Measurements from ENCODE around the gene GAREM2.

DNA sequence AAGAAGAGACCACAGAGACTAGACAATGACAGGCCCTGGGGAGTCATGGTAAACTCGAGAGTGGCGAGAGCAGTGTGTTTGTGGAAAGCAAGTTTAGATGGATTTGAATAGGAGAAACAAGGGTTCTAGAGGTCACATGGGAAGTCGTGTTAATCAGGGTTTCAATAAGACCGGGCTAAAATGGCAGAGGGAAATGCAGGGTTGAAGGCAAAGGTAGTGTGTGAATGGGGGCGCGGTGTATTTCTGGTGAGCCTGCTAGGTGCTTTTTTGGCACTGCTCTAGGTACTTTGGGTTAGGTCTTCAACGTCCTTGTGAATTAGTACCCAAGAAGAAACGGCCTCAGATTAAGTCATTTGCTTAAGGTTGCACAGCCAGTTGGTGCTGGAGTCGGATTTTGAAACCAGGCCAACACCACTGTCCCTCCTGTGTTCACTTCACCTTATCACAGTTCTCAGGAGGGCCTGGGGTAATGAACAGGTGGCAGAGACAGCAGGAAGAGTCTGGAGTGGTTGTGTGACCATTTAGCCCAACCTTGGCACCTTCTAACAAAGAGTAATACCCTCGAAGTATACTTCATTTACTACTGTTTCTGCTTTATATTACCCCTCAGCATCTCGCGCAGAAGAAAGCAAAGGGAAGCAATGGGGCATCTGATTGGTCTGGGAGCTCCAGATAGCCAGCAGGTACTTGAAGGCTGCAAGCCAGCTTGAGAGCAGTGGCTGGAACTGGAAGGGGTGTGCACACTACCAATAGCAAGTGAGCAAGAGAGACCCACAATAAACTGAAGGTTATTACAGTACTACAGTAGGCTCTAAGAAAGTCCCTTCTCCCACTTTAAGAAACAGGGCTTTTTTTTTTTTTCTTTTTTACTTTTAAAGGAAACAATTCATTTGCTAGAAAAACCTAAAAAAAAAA, 33.4 kb upstream of the GAREM2 start:
- TF ChIP-seq HDAC2 (IDR thresholded peaks at IDR 0.05): no peak
- no peak for TF ChIP-seq ETV1 (tag; conservative IDR thresholded peaks at IDR 0.05; ENCODE audit: low read depth)
- TF ChIP-seq, protein P1, sequence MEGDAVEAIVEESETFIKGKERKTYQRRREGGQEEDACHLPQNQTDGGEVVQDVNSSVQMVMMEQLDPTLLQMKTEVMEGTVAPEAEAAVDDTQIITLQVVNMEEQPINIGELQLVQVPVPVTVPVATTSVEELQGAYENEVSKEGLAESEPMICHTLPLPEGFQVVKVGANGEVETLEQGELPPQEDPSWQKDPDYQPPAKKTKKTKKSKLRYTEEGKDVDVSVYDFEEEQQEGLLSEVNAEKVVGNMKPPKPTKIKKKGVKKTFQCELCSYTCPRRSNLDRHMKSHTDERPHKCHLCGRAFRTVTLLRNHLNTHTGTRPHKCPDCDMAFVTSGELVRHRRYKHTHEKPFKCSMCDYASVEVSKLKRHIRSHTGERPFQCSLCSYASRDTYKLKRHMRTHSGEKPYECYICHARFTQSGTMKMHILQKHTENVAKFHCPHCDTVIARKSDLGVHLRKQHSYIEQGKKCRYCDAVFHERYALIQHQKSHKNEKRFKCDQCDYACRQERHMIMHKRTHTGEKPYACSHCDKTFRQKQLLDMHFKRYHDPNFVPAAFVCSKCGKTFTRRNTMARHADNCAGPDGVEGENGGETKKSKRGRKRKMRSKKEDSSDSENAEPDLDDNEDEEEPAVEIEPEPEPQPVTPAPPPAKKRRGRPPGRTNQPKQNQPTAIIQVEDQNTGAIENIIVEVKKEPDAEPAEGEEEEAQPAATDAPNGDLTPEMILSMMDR (IDR thresholded peaks at IDR 0.05 in 2 of 3, conservative IDR thresholded peaks at IDR 0.05 in 1 of 3; ENCODE audit: insufficient read depth in 2 of 3, low read depth in 1 of 3, low read length in 3 of 3): no peak
- no peak for TF ChIP-seq SRF (CRISPR knock-in tag; IDR thresholded peaks at IDR 0.05)
- no peak for TF ChIP-seq ZNF24 (IDR thresholded peaks at IDR 0.05)
